Thymus (tissue), 11 donors: ENCODE data around the gene DDB1. TPM values are rescaled to one million over a fixed set of nuclear protein-coding genes. Genes with fewer than 3 reads are reported as not detected.

Experiments
- DNase-seq, 9 donors: peaks; one replicate each; pipeline ENCODE4 v3.0.0-alpha.2; 2013; ENCODE audit warnings: low spot score in 9 of 9, low read depth in 6 of 9, missing footprints in 1 of 9
- H3K27ac ChIP-seq, 2 donors: one replicate each; pipeline ENCODE4 v1.5.1; 2013; ENCODE audit warnings: control low read depth in 1 of 2, low read depth in 1 of 2, low read length in 1 of 2, mild to moderate bottlenecking in 1 of 2, moderate library complexity in 1 of 2
- H3K27me3 ChIP-seq, 2 donors: one replicate each; pipeline ENCODE4 v1.5.1; 2013; ENCODE audit warnings: low read length in 1 of 2; ENCODE audit not compliant: control insufficient read depth in 2 of 2, insufficient read depth in 1 of 2
- H3K36me3 ChIP-seq, 2 donors: one replicate each; pipeline ENCODE4 v1.5.1; 2013; ENCODE audit warnings: low read length in 1 of 2, mild to moderate bottlenecking in 1 of 2, moderate library complexity in 1 of 2; ENCODE audit not compliant: control insufficient read depth in 2 of 2, insufficient read depth in 2 of 2
- H3K4me1 ChIP-seq, 2 donors: one replicate each; pipeline ENCODE4 v1.5.1; 2013; ENCODE audit warnings: low read length in 2 of 2; ENCODE audit not compliant: control insufficient read depth in 2 of 2, insufficient read depth in 2 of 2
- H3K4me3 ChIP-seq, 2 donors: one replicate each; pipeline ENCODE4 v1.5.1; 2013; ENCODE audit warnings: low read length in 2 of 2, control low read depth in 1 of 2, mild to moderate bottlenecking in 1 of 2
- H3K9me3 ChIP-seq, 2 donors: one replicate each; pipeline ENCODE4 v1.5.1; 2013; ENCODE audit warnings: low read length in 1 of 2, mild to moderate bottlenecking in 1 of 2; ENCODE audit not compliant: control insufficient read depth in 2 of 2, insufficient read depth in 1 of 2
- WGBS: extraction: QIAGEN DNeasy Blood & Tissue Kit; methylation state at CpG from one replicate; pipeline ENCODE4 v1.1.7; 2013; 5-methylcytosine and 5-hydroxymethylcytosine counted together
- polyA plus RNA-seq: library from polyadenylated mRNA; stranded (reverse); fragments of 200-250 nt; gene quantifications from one replicate; pipeline ENCODE4 v1.2.3, GENCODE V29; 2013
- total RNA-seq: library from RNA; stranded (reverse); fragments of 120-200 nt; gene quantifications from one replicate; pipeline ENCODE4 v1.2.4, GENCODE V29; 2013
- donor health status: healthy.

Gene DDB1
- total and polyA plus RNA-seq, 2 donors, result 129 to 197 TPM

DNA sequence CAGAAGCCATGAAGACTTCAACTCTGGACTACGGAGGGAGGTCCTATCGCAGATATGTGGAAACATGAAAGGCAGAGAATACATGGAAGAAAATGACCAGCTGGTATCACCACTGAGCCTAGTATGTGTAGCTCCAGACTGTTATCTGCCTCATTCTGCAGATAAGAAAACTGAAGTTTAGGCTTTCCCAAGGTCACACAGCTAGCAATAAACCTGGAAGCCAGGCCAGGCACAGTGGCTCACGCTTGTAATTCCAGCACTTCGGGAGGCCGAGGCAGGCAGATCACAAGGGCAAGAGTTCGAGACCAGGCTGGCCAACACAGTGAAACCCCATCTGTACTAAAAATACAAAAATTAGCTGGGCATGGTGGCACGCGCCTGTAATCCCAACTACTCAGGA, 22.2 kb downstream of the DDB1 start:
- Histone ChIP-seq H3K4me1 (no peaks in the 10 kb centered on the region), H3K9me3 (peaks cover 0 to 2% of the 10 kb centered on the region in 2 donors), H3K27ac (no peak overlapping the region), H3K4me3 (no peak overlapping the region), H3K27me3 (no peaks in the 10 kb centered on the region), H3K36me3 (peaks cover 92 to 93% of the 10 kb centered on the region in 2 donors)
- WGBS, result 97% methylated on average over 8 of the region's 8 CpGs
- no peak for DNase-seq

DNA sequence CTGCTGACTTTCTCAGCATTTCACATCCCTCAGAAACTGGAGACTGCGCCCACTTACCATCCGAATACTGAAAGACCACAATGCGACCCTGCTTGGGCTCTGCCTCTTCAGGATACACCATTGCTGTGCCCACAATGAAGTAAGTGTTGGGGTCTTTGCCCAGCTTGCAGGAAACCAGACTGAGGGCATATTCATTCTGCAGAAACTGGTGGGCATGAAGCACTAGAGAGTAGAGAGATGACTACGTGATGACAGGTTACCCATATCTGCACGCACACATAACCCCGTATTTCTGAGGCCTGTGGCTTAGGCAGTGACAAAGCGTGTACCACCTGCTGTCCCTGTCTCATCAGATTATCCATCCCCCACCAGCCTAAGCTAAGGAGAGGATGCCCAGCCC, 23.2 kb downstream of the DDB1 start:
- no peak for DNase-seq
- Histone ChIP-seq H3K9me3 (peaks cover 0 to 2% of the 10 kb centered on the region in 2 donors), H3K4me1 (no peaks in the 10 kb centered on the region), H3K27me3 (no peaks in the 10 kb centered on the region), H3K36me3 (peaks cover 91 to 95% of the 10 kb centered on the region in 2 donors), H3K27ac (no peak overlapping the region), H3K4me3 (no peak overlapping the region)
- WGBS, result 98% methylated on average over 7 of the region's 7 CpGs

DNA sequence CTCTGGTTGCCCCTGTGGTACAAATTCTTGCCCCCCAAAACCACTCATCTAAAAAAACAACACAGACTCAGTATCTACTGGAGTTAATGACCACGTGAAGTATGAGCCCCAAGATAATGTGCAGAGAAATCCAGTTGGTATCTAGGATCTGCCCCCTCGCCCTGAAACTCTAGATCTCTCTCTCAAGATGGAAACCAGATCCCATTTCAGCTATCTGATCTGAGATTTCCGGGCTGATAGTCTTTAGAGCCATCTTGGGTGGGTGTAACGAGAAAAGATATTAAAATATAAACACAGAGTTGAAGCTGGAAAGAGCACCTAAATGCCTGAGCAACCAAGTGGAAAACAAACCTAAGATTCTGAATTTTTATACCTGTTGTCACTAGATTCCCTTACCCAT, 23.8 kb downstream of the DDB1 start:
- H3K9me3 ChIP-seq, result peaks cover 0 to 2% of the 10 kb centered on the region in 2 donors
- 95% methylated on average over 4 of the region's 4 CpGs for WGBS
- no peaks in the 10 kb centered on the region for H3K27me3 ChIP-seq

DNA sequence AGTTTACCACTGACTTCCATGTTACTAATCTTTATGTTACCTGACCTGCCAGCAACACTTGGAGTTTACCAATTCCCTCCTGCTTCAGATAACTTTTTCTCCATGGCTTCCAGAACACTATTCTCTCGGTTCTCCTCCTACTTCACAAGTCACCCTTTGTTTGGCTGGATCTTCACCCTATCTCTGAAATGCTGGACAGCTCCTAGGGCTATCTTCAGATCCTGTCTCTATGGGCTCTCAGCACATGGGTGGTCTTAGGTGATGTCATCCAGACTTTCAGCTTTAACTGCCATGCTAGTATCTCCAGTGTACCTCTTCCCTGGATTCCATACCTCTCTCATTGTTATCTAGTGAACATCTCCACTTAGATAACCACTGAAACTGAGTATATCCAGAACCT, 25.6 kb downstream of the DDB1 start:
- Histone ChIP-seq H3K36me3 (peaks cover 92 to 94% of the 10 kb centered on the region in 2 donors), H3K4me3 (no peak overlapping the region), H3K27ac (no peak overlapping the region), H3K4me1 (no peaks in the 10 kb centered on the region), H3K9me3 (peaks cover 0 to 2% of the 10 kb centered on the region in 2 donors), H3K27me3 (no peaks in the 10 kb centered on the region)
- 98% methylated on average over 1 of the region's 1 CpG for WGBS
- DNase-seq, result no peak

More for the DNA sequence above, 23.8 kb downstream of the DDB1 start:
- H3K4me1 ChIP-seq, result no peaks in the 10 kb centered on the region
- peaks cover 90 to 95% of the 10 kb centered on the region in 2 donors for H3K36me3 ChIP-seq
- DNase-seq, result no peak
- no peak overlapping the region for H3K4me3 ChIP-seq
- no peak overlapping the region for H3K27ac ChIP-seq

DNA sequence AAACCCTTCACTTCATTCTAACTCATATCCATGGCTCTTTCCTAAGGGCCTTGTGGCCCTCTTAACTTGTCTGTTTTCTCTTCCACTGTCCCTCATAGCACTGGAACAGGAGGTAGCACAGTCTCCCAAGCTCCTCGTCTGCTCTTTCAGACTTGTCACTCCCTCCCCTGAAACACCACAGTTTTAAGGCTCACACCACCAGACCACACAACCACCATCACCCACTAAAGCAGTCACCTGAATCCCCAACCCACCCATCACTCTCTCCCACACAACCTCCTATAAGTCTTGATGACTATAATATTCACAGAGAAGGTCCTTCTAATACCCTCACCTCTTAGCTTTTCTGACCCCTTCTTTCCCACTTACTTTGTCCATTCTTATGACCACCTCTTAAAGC, 26.7 kb downstream of the DDB1 start:
- WGBS, result 92% methylated on average over 1 of the region's 1 CpG
- Histone ChIP-seq H3K9me3 (no peaks in the 10 kb centered on the region), H3K36me3 (peaks cover 93% of the 10 kb centered on the region in 2 donors), H3K4me1 (no peaks in the 10 kb centered on the region), H3K27ac (no peak overlapping the region), H3K4me3 (no peak overlapping the region), H3K27me3 (no peaks in the 10 kb centered on the region)
- no peak for DNase-seq

DNA sequence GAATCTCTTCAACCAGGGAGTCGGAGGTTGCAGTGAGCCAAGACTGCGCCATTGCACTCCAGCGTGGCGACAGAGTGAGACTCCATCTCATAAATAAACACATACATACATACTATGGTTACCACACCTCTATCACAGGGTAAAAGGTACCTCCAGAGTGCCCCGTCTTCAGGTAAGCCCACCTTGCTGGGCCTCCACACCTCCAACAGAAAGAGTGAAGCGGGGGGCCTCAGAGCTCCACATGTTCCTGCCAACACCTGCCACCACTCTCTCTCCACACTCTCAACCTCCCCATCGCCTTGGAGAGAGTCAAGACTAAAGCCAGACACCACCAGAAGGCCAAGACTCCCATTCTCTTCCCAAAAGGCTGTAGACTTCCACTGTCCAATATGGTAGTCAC, 27.5 kb downstream of the DDB1 start:
- Histone ChIP-seq H3K9me3 (no peaks in the 10 kb centered on the region), H3K36me3 (peaks cover 93 to 94% of the 10 kb centered on the region in 2 donors), H3K27me3 (no peaks in the 10 kb centered on the region), H3K4me1 (no peaks in the 10 kb centered on the region), H3K27ac (no peak overlapping the region), H3K4me3 (no peak overlapping the region)
- 98% methylated on average over 7 of the region's 7 CpGs for WGBS
- DNase-seq, result no peak

DNA sequence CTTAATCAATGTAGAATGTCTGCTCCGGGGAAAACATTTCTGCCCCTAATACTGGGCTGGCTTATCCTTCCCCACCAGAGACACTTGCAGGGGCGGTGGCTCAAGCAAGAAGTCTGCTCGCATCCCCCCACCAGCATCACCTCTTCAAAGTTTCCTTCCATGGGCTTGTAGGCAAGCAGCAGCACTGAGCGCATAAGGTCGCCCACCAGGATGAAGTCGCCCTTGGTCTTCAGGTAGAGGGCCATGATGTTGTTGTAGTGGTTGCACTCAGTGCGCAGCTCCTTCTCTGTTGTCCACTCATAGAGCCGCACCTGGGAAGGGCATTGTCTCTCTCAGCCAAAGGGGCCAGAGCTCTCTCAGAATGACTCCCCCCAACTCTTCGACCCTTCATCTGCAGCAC, 29.2 kb downstream of the DDB1 start:
- no peaks in the 10 kb centered on the region for H3K27me3 ChIP-seq
- DNase-seq, result no peak
- WGBS, result 98% methylated on average over 9 of the region's 9 CpGs

DNA sequence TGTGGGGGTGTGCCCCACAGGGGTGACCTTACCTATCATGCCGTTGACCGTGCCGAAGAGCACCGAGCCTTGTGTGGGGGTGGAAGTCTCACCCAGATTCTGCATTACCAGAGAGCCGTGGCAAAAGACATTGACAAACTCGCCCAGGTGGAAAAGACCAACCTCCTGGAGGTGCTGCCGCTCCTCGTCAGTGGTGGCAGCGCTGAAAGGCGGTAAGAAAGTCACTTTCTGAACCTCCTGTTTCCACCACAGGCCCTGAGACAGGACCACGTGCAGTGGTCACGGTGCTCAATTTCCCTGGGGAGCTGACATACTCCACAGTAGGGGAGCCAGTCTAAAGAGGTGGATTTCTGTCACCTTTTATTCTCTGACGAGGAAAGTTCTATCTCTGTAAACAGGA, 30.4 kb downstream of the DDB1 start:
- H3K4me1 ChIP-seq, result peaks cover 3 to 7% of the 10 kb centered on the region in 2 donors
- 99% methylated on average over 13 of the region's 13 CpGs for WGBS
- H3K36me3 ChIP-seq, result peaks cover 84 to 85% of the 10 kb centered on the region in 2 donors
- no peaks in the 10 kb centered on the region for H3K9me3 ChIP-seq
- H3K4me3 ChIP-seq, result no peak overlapping the region
- H3K27ac ChIP-seq, result no peak overlapping the region
- no peaks in the 10 kb centered on the region for H3K27me3 ChIP-seq
- no peak for DNase-seq

More for the DNA sequence above, 29.2 kb downstream of the DDB1 start:
- Histone ChIP-seq H3K4me1 (peaks cover 3% of the 10 kb centered on the region in 2 donors), H3K4me3 (no peak overlapping the region), H3K9me3 (no peaks in the 10 kb centered on the region), H3K36me3 (peaks cover 93 to 94% of the 10 kb centered on the region in 2 donors), H3K27ac (no peak overlapping the region)

DNA sequence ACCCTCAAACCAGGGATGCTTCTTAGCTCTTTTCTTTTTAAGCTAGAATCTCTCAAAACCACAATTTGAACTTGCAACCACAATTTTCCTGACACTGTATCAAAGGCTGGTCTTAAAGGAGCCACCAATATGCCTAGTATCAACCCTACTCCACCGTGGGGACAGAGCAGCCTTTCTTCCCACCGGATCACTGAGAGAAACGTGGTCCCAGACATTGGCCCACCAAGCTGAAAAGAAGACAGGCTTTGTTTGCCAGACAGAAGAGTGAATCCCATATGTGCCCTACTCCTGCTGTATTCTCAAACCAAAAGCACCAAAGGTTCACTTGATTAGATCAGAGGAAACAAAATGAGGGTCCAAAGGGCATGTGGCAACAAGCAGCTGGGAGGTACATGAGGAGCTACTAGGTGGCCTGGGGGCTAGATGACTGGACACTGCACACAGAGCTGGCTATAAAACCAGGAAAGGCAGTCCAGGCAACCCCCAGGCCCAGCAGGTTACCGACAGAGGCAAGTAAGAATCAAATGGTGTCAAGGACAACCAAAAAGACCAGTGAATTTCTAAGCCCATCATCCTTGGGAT, 34.2 kb downstream of the DDB1 start:
- DNase-seq, result no peak
- Histone ChIP-seq H3K9me3 (no peaks in the 10 kb centered on the region), H3K4me3 (no peak overlapping the region), H3K27ac (peak overlapping the region; percentile 1 to 30), H3K4me1 (peaks cover 10 to 26% of the 10 kb centered on the region in 2 donors), H3K36me3 (peaks cover 52 to 53% of the 10 kb centered on the region in 2 donors), H3K27me3 (peaks cover 0 to 12% of the 10 kb centered on the region in 2 donors)
- 85% methylated on average over 4 of the region's 4 CpGs for WGBS
